GM19238 (cell line): ENCODE data around the gene SLC7A6OS.
A peak's percentile ranks its signal among the peaks of the same experiment; 100 is the strongest.

Experiments used
- DNase-seq: peaks from one replicate; pipeline ENCODE4 v3.0.0; 2011; ENCODE audit warnings: low spot score; ENCODE audit not compliant: insufficient read length

The SLC7A6OS gene

GRCh38 chr16:68279726-68280558 is 30.8 kb downstream of the SLC7A6OS start:
- no peak for DNase-seq

GRCh38 chr16:68276223-68276622 is 34.5 kb downstream of the SLC7A6OS start:
- no peak for DNase-seq

GRCh38 chr16:68275611-68276191 is 35.0 kb downstream of the SLC7A6OS start:
- no peak for DNase-seq

GRCh38 chr16:68274441-68274840 is 36.3 kb downstream of the SLC7A6OS start:
- no peak for DNase-seq

- DNase-seq: no peak
Measured at GRCh38 chr16:68273896-68274295, 36.9 kb downstream of the SLC7A6OS start.

- DNase-seq: no peak
Measured at GRCh38 chr16:68273459-68273858, 37.3 kb downstream of the SLC7A6OS start.

GRCh38 chr16:68272507-68273209 is 38.1 kb downstream of the SLC7A6OS start:
- no peak for DNase-seq

GRCh38 chr16:68270353-68270752 is 40.4 kb downstream of the SLC7A6OS start:
- no peak for DNase-seq

GRCh38 chr16:68269793-68270192 is 41.0 kb downstream of the SLC7A6OS start:
- no peak for DNase-seq

- DNase-seq: no peak
Measured at GRCh38 chr16:68267612-68268405, 42.9 kb downstream of the SLC7A6OS start.

GRCh38 chr16:68265078-68265920 is 45.4 kb downstream of the SLC7A6OS start:
- DNase-seq: no peak

GRCh38 chr16:68264128-68265077 is 46.3 kb downstream of the SLC7A6OS start, which contains the start of gene SLC7A6:
TSS of gene SLC7A6 (plus strand) at chr16:68264526. CDS start at chr16:68274727, 10,201 bp downstream.
- peak; percentile 91 for DNase-seq

- DNase-seq: no peak
Measured at GRCh38 chr16:68263559-68264127, 47.1 kb downstream of the SLC7A6OS start.

- DNase-seq: no peak
Measured at GRCh38 chr16:68259007-68259825, 51.5 kb downstream of the SLC7A6OS start.

GRCh38 chr16:68257906-68258800 is 52.6 kb downstream of the SLC7A6OS start:
- DNase-seq: no peak

- peak; percentile 75 for DNase-seq
Measured at GRCh38 chr16:68257251-68257905, 53.4 kb downstream of the SLC7A6OS start.

- no peak for DNase-seq
Measured at GRCh38 chr16:68255712-68256111, 55.0 kb downstream of the SLC7A6OS start.
